SU-DHL-6 (cell line): ENCODE data around the gene TRAPPC5.

Experiments used
- H2AFZ ChIP-seq: fragments of 200-600 bp; sonication (generic); 2 replicates; pipeline ENCODE4 v1.6.1; 2014; ENCODE audit warnings: low read depth, mild to moderate bottlenecking, moderate library complexity, mixed read lengths, antibody characterized with exemption, low read length; ENCODE audit not compliant: severe bottlenecking
- H3F3A ChIP-seq: fragments of 200-600 bp; shearing (Covaris generic); 2 replicates; pipeline ENCODE4 v1.6.0; 2016; ENCODE audit warnings: antibody characterized with exemption, mild to moderate bottlenecking; ENCODE audit not compliant: insufficient read depth
- H3K27ac ChIP-seq: fragments of 200-600 bp; sonication (generic); 2 replicates; pipeline ENCODE4 v1.5.1; 2016; ENCODE audit warnings: low read depth, mild to moderate bottlenecking, low read length, moderate library complexity, mixed read lengths
- H3K27me3 ChIP-seq: fragments of 200-600 bp; sonication (generic), shearing (Covaris generic); 2 replicates; pipeline ENCODE4 v1.6.0; 2014; ENCODE audit warnings: mild to moderate bottlenecking, low read length
- H3K36me3 ChIP-seq: fragments of 200-600 bp; sonication (generic); 2 replicates; pipeline ENCODE4 v1.6.1; 2014; ENCODE audit warnings: mild to moderate bottlenecking, low read length, mixed read lengths
- H3K4me2 ChIP-seq: fragments of 300-600, 200-600 bp; shearing (Covaris generic), sonication (generic); 2 replicates; pipeline ENCODE4 v1.6.0; 2014; ENCODE audit warnings: low read length, low read depth, mild to moderate bottlenecking; ENCODE audit not compliant: poor library complexity, severe bottlenecking
- H3K4me3 ChIP-seq: fragments of 200-600 bp; sonication (generic); 2 replicates; pipeline ENCODE4 v1.5.1; 2014; ENCODE audit warnings: antibody characterized with exemption, low read length, mild to moderate bottlenecking, mixed read lengths; ENCODE audit not compliant: insufficient read depth, poor library complexity, severe bottlenecking
- H3K79me2 ChIP-seq: fragments of 200-600 bp; sonication (generic); 2 replicates; pipeline ENCODE4 v1.6.1; 2014; ENCODE audit warnings: mild to moderate bottlenecking, low read length, moderate library complexity; ENCODE audit not compliant: insufficient read depth
- H3K9ac ChIP-seq: fragments of 200-600 bp; sonication (generic); 2 replicates; pipeline ENCODE4 v1.7.0; 2014; ENCODE audit warnings: mild to moderate bottlenecking, low read length
- H3K9me2 ChIP-seq: fragments of 200-600 bp; sonication (generic); replicated peaks from 2 replicates; pipeline ENCODE4 v1.6.1; 2014; ENCODE audit warnings: low read length; ENCODE audit not compliant: insufficient read depth
- H3K9me3 ChIP-seq: fragments of 200-600 bp; sonication (generic); 2 replicates; pipeline ENCODE4 v1.6.1; 2014; ENCODE audit warnings: low read length, mixed read lengths; ENCODE audit not compliant: insufficient read depth
- H4K20me1 ChIP-seq: fragments of 200-600 bp; sonication (generic); 2 replicates; pipeline ENCODE4 v1.6.1; 2014; ENCODE audit warnings: low read depth, mild to moderate bottlenecking, antibody characterized with exemption, low read length, moderate library complexity, mixed read lengths
- EZH2phosphoT487 ChIP-seq: fragments of 200-600 bp; sonication (generic), shearing (Covaris generic); conservative IDR thresholded peaks from 2 replicates; pipeline ENCODE4 v1.6.1; 2018; ENCODE audit warnings: mild to moderate bottlenecking, antibody characterized with exemption, low read length, moderate library complexity, mixed read lengths
- TF ChIP-seq, protein P1 (sequence below): fragments of 200-600 bp; sonication (generic); IDR thresholded peaks from one replicate; pipeline ENCODE4 v1.5.1; 2017; ENCODE audit warnings: antibody characterized with exemption, mild to moderate bottlenecking, low read length, moderate library complexity; ENCODE audit not compliant: insufficient read depth, poor library complexity, severe bottlenecking

The TRAPPC5 gene

DNA sequence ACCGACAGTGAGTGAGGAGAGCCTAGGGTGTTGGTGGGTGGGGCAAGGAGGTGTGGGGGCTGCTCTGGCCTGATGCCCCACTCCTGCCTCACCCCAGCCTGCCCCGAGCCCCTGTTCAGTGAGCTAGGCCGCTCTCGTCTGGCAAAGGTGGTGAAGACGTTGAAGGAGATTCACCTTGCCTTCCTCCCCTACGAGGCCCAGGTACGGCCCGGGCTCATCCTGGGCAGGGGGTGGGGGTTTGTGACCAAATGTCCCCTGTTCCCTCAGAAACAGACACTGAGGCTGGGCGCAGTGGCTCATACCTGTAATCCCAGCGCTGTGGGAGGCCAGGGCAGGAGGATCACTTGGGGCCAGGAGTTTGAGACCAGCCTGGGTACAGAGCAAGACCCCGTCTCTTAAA lies 39.8 kb upstream of the TRAPPC5 start:
- Histone ChIP-seq H4K20me1 (no peaks in the 10 kb centered on the region), H3K27me3 (no peaks in the 10 kb centered on the region), H3K79me2 (0 out of 2 replicates have a peak, but pooled peaks cover 7% of the 10 kb centered on the region), H3K4me2 (no peak overlapping the region), H2AFZ (no peak overlapping the region), H3K36me3 (no peaks in the 10 kb centered on the region), H3K9me2 (no peaks in the 10 kb centered on the region), H3K4me3 (no peak overlapping the region), H3K9me3 (no peaks in the 10 kb centered on the region), H3K9ac (no peak overlapping the region), H3F3A (no peaks in the 10 kb centered on the region), H3K27ac (no peak overlapping the region)
- TF ChIP-seq, protein P1, sequence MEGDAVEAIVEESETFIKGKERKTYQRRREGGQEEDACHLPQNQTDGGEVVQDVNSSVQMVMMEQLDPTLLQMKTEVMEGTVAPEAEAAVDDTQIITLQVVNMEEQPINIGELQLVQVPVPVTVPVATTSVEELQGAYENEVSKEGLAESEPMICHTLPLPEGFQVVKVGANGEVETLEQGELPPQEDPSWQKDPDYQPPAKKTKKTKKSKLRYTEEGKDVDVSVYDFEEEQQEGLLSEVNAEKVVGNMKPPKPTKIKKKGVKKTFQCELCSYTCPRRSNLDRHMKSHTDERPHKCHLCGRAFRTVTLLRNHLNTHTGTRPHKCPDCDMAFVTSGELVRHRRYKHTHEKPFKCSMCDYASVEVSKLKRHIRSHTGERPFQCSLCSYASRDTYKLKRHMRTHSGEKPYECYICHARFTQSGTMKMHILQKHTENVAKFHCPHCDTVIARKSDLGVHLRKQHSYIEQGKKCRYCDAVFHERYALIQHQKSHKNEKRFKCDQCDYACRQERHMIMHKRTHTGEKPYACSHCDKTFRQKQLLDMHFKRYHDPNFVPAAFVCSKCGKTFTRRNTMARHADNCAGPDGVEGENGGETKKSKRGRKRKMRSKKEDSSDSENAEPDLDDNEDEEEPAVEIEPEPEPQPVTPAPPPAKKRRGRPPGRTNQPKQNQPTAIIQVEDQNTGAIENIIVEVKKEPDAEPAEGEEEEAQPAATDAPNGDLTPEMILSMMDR = no peak
- no peak for TF ChIP-seq EZH2phosphoT487

DNA sequence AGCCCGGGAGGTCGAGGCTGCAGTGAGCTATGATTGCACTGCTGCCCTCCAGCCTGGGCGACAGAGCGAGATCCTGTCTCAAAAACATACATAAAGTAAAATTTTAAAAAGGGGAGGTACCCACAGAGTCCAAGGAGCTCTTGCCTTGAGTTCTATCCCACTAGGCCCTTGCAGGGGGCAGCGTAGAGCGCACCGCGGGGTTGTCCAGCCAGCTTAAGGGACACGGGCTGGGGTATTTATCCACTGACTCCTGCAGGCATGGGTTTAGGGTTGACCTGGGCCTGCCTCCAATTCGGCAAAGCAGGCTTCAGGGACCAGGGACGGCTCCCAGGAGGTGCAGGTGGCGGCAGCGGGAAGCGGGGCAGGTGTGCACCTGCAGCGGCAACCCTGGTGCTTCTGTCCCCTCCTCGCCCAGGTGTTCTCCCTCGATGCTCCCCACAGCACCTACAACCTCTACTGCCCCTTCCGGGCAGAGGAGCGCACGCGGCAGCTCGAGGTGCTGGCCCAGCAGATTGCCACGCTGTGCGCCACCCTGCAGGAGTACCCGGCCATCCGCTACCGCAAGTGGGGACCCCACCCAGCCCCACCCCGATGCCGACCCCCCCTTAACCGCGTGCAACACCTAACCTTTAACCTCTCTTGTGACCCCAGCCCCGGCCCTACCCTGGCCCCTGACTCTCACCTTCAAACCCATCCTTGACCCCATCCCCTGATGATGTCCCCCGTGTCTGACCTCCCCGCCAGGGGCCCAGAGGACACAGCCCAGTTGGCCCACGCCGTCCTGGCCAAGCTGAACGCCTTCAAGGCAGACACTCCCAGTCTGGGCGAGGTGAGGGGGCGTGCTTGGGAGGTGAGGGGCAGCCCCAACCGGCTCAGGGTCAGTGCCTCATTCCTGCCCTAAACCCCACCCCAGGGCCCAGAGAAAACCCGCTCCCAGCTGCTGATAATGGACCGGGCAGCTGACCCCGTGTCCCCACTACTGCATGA lies 39.0 kb upstream of the TRAPPC5 start:
- no peak overlapping the region for H3K4me2 ChIP-seq
- H3K36me3 ChIP-seq = no peaks in the 10 kb centered on the region
- no peaks in the 10 kb centered on the region for H4K20me1 ChIP-seq
- H3K27ac ChIP-seq = no peak overlapping the region
- TF ChIP-seq, protein P1 = no peak
- no peak for TF ChIP-seq EZH2phosphoT487
- no peak overlapping the region for H3K9ac ChIP-seq
- H3K27me3 ChIP-seq = no peaks in the 10 kb centered on the region
- H3K79me2 ChIP-seq = 0 out of 2 replicates have a peak, but pooled peaks cover 7% of the 10 kb centered on the region
- no peak overlapping the region for H3K4me3 ChIP-seq
- no peaks in the 10 kb centered on the region for H3F3A ChIP-seq
- no peaks in the 10 kb centered on the region for H3K9me3 ChIP-seq
- H3K9me2 ChIP-seq = no peaks in the 10 kb centered on the region
- H2AFZ ChIP-seq = no peak overlapping the region

DNA sequence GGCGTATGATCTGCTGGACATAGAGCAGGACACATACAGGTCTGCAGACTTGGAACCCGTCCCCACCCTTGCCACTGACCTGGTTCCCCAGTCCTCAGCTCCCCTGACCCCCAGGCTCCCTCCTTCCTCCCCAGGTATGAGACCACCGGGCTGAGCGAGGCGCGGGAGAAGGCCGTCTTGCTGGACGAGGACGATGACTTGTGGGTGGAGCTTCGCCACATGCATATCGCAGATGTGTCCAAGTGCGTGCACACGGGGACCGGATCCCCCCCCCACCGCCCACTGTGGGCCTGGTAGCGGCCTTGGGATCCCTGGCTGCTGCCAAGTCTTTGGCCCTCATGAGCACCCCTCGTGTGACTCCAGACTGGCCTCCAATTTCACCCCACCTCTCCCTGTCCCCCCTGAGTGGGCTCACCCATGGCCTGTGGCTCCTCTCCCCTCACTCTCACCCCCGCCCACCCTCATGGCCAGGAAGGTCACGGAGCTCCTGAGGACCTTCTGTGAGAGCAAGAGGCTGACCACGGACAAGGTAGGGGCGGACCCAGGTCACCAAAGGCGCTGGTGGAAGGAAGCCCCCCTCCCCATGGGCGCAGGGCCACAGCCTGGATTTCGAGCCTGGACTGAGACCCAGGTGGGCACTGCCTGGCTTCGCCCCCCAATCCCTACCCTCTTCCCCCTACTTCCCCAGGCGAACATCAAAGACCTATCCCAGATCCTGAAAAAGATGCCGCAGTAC lies 38.2 kb upstream of the TRAPPC5 start:
- no peak overlapping the region for H2AFZ ChIP-seq
- H3K27me3 ChIP-seq = no peaks in the 10 kb centered on the region
- no peaks in the 10 kb centered on the region for H4K20me1 ChIP-seq

More for the DNA sequence above, 38.2 kb upstream of the TRAPPC5 start:
- no peak overlapping the region for H3K4me3 ChIP-seq
- H3K4me2 ChIP-seq = no peak overlapping the region
- H3K9me3 ChIP-seq = no peaks in the 10 kb centered on the region
- 0 out of 2 replicates have a peak, but pooled peaks cover 3% of the 10 kb centered on the region for H3K79me2 ChIP-seq
- H3K9me2 ChIP-seq = no peaks in the 10 kb centered on the region
- H3K36me3 ChIP-seq = no peaks in the 10 kb centered on the region
- no peak overlapping the region for H3K9ac ChIP-seq
- TF ChIP-seq EZH2phosphoT487 = no peak
- TF ChIP-seq, protein P1 = no peak
- H3F3A ChIP-seq = no peaks in the 10 kb centered on the region
- H3K27ac ChIP-seq = no peak overlapping the region
